Measurements from ENCODE around the gene WDR18.
"Not testable (repeated sequence)": the region's sequence is repeated elsewhere in the genome, so short reads cannot be mapped to it uniquely, and the experiment has no call there.

The WDR18 gene

GRCh38 chr19:954672-955494, 29.3 kb upstream of the WDR18 start:
- in situ Hi-C loops (cut with MboI; ENCODE audit: low pct_unique_long_range_greater_than_20kb, low sequenced_read_pairs, unreplicated experiment), result no loop called here
- TF ChIP-seq CTCF (IDR thresholded peaks at IDR 0.05; ENCODE audit: extremely low read depth, insufficient read depth, missing control alignments), result no peak
- peak; percentile 93 for DNase-seq (ENCODE audit: low spot score)

GRCh38 chr19:955803-956765, 28.1 kb upstream of the WDR18 start:
- DNase-seq (ENCODE audit: low spot score), result no peak
- no peak for TF ChIP-seq CTCF (IDR thresholded peaks at IDR 0.05; ENCODE audit: extremely low read depth, insufficient read depth, missing control alignments)
- in situ Hi-C loops (cut with MboI; ENCODE audit: low pct_unique_long_range_greater_than_20kb, low sequenced_read_pairs, unreplicated experiment), result no loop called here

GRCh38 chr19:956766-957440, 27.2 kb upstream of the WDR18 start:
- in situ Hi-C loops (cut with MboI; ENCODE audit: low pct_unique_long_range_greater_than_20kb, low sequenced_read_pairs, unreplicated experiment), result no loop called here
- no peak for DNase-seq (ENCODE audit: low spot score)
- no peak for TF ChIP-seq CTCF (IDR thresholded peaks at IDR 0.05; ENCODE audit: extremely low read depth, insufficient read depth, missing control alignments)

GRCh38 chr19:957578-957977, 26.6 kb upstream of the WDR18 start:
- in situ Hi-C loops (cut with MboI; ENCODE audit: low pct_unique_long_range_greater_than_20kb, low sequenced_read_pairs, unreplicated experiment); DNase-seq (ENCODE audit: low spot score): not testable (repeated sequence)

GRCh38 chr19:958967-959855, 24.9 kb upstream of the WDR18 start:
- no peak for DNase-seq (ENCODE audit: low spot score)
- no peak for TF ChIP-seq CTCF (IDR thresholded peaks at IDR 0.05; ENCODE audit: extremely low read depth, insufficient read depth, missing control alignments)
- in situ Hi-C loops (cut with MboI; ENCODE audit: low pct_unique_long_range_greater_than_20kb, low sequenced_read_pairs, unreplicated experiment), result no loop called here

GRCh38 chr19:960020-960419, 24.1 kb upstream of the WDR18 start:
- no peak for DNase-seq (ENCODE audit: low spot score)
- TF ChIP-seq CTCF (IDR thresholded peaks at IDR 0.05; ENCODE audit: extremely low read depth, insufficient read depth, missing control alignments), result no peak
- in situ Hi-C loops (cut with MboI; ENCODE audit: low pct_unique_long_range_greater_than_20kb, low sequenced_read_pairs, unreplicated experiment), result no loop called here

Data from GM13977 (cell line).